Measurements from ENCODE around the gene CDH12.

DNA sequence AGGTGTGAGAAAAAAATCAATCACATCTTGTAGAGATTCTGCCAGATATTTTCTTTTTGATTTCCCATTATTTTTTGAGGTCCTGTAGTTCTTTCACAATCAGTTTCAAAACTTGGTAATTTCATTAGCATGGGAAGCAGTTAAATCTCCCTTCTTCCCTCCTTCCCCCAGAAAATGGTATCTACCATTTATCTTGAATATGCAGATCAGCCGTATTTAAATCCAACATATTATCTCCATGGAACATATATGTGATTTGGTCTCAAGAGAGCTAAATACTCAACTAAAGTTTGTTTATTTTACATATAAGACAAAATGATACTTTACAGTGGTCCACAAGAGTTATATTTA lies 1034.8 kb downstream of the CDH12 start:
- TF ChIP-seq, protein P1, sequence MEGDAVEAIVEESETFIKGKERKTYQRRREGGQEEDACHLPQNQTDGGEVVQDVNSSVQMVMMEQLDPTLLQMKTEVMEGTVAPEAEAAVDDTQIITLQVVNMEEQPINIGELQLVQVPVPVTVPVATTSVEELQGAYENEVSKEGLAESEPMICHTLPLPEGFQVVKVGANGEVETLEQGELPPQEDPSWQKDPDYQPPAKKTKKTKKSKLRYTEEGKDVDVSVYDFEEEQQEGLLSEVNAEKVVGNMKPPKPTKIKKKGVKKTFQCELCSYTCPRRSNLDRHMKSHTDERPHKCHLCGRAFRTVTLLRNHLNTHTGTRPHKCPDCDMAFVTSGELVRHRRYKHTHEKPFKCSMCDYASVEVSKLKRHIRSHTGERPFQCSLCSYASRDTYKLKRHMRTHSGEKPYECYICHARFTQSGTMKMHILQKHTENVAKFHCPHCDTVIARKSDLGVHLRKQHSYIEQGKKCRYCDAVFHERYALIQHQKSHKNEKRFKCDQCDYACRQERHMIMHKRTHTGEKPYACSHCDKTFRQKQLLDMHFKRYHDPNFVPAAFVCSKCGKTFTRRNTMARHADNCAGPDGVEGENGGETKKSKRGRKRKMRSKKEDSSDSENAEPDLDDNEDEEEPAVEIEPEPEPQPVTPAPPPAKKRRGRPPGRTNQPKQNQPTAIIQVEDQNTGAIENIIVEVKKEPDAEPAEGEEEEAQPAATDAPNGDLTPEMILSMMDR (IDR thresholded peaks at IDR 0.05): no peak
- TF ChIP-seq POLR2A (IDR thresholded peaks at IDR 0.05) (no peak), POLR2AphosphoS5 (IDR thresholded peaks at IDR 0.05) (no peak), EP300 (IDR thresholded peaks at IDR 0.05) (no peak)

Data from suprapubic skin (tissue), 4 donors.